ENCODE measurements around the gene PLXDC1. TPM values are rescaled to one million over a fixed set of nuclear protein-coding genes. Genes with fewer than 3 reads are reported as not detected.

Gene PLXDC1
- total and polyA plus RNA-seq, 2 of the 8 experiments (the other 6 are each of a cell fraction or from before 2014, with no cell fraction given), result 4.1 to 14.6 TPM

DNA sequence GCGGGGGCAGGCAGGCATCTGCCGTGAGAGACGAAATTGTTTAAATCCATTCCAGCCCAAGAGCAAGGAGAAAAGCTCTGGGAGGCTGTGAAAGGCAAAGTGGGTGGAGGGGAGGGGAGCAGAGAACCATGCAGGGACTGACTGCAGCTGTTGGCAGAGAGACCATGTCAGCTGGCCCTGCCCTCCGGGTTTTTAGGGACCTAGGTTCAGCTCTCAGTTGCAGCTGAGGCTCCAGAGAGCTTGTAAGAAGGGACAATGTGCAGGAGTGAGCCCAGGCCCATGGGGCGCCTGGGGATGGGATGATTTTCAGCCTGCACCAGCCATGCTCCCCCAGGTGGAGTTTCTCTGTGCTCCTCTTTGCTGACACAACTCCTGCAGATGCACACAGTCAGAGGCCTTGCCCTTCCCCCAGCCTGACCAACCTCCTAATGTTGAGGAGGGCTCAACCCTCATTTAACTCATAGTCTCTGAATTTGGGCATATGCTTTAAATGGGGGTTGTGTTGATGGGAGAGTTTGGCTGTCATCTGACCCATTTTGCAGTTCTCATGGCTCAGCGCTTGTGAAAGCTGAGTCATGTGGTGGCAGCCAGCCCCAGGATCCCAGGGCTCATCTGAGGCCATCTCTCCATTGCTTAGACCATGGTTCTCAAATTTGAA is 70.9 kb downstream of the PLXDC1 start:
- FAIRE-seq (no peak), DNase-seq (ENCODE audit: low read depth in 1 of 2, low spot score in 2 of 2) (no peak)
- no peaks in the 10 kb centered on the region for H3K79me2 ChIP-seq (ENCODE audit: control insufficient read depth in 1 of 2, insufficient read depth in 2 of 2, low read length in 2 of 2)
- H3K9ac ChIP-seq (replicated peaks in 1 of 4; ENCODE audit: extremely low read depth in 1 of 4, low read depth in 3 of 4, low read length in 3 of 4), result 0 out of 7 replicates have a peak overlapping the region, but pooled peaks of 1 of the 4 experiments have one; percentile 45
- no peak overlapping the region for H3K4ac ChIP-seq (replicated peaks; ENCODE audit: insufficient read length, low read depth, low read length)
- H2BK120ac ChIP-seq (replicated peaks; ENCODE audit: low read depth, low read length), result no peak overlapping the region
- no peaks in the 10 kb centered on the region for H3K23me2 ChIP-seq (ENCODE audit: low read depth, low read length)
- H3K27me3 ChIP-seq (replicated peaks in 1 of 4; ENCODE audit: control insufficient read depth in 3 of 4, extremely low read depth in 1 of 4, insufficient read depth in 3 of 4, low read length in 3 of 4), result no peaks in the 10 kb centered on the region
- 81% methylated on average over 6 of the region's 6 CpGs; no CpG with 5 or more reads in 1 of the 2 experiments for WGBS, 2 experiments (ENCODE audit: extremely low coverage in 1 of 2, insufficient coverage in 1 of 2, insufficient read length in 1 of 2, insufficient replicate concordance in 2 of 2, low coverage in 1 of 2, low lambda C conversion rate in 2 of 2, missing lambda C conversion rate in 1 of 2)
- 0 out of 2 replicates have a peak overlapping the region, but pooled peaks have one; percentile 52 for H2BK5ac ChIP-seq (ENCODE audit: low read depth, low read length)
- H4K91ac ChIP-seq (replicated peaks; ENCODE audit: insufficient read length, low read length), result no peak overlapping the region
- H3K4me2 ChIP-seq (ENCODE audit: insufficient read depth in 1 of 2, low read depth in 2 of 2, low read length in 2 of 2), result peak overlapping the region in 1 of 2 experiments; percentile 36; a peak in 2 of 4 replicates
- no peak overlapping the region for H3K14ac ChIP-seq (ENCODE audit: insufficient read length)
- H3K79me1 ChIP-seq (ENCODE audit: low read depth, low read length), result no peaks in the 10 kb centered on the region; the same call in 1 of the 2 replicates
- peak overlapping the region in 2 of 4 experiments; percentile 7 to 9; a peak in 3 of 8 replicates for H3K4me3 ChIP-seq (ENCODE audit: extremely low read depth in 1 of 4, insufficient read depth in 2 of 4, low read depth in 3 of 4, low read length in 4 of 4)
- no peak overlapping the region for H3K56ac ChIP-seq (replicated peaks; ENCODE audit: insufficient read length, low read depth, low read length)
- H3K27ac ChIP-seq (ENCODE audit: low read depth, low read length), result no peak overlapping the region
- CTCF ChIA-PET (ENCODE audit: partially characterized antibody), result interaction anchor here (0.6 to 3.9 kb wide), 12 partner anchors 10 to 249 kb away, joined by 3 to 15 read pairs (median 4); partner anchors contain the start of gene PLXDC1
- no peaks in the 10 kb centered on the region for H3K9me3 ChIP-seq (ENCODE audit: insufficient read depth in 2 of 2, low read depth in 1 of 2, low read length in 1 of 2)
- H2BK20ac ChIP-seq (ENCODE audit: low read length), result peak overlapping the region; percentile 86
- H2BK15ac ChIP-seq (ENCODE audit: low read length), result no peak overlapping the region
- no peak overlapping the region for H4K8ac ChIP-seq (ENCODE audit: extremely low read depth, insufficient read depth, low read length)
- 0 out of 2 replicates have a peak overlapping the region, but pooled peaks have one; percentile 0 for H2AFZ ChIP-seq (ENCODE audit: low read length)
- H2BK12ac ChIP-seq (ENCODE audit: low read depth, low read length), result no peak overlapping the region
- POLR2A ChIA-PET (ENCODE audit: partially characterized antibody), result interaction anchor here (0.6 to 2.1 kb wide), 3 partner anchors 9 to 18 kb away, joined by 3 to 4 read pairs (median 4); no protein-coding TSS in a partner anchor
- no peak overlapping the region for H2AK5ac ChIP-seq (ENCODE audit: low read depth, low read length)
- H4K20me1 ChIP-seq (replicated peaks in 1 of 2; ENCODE audit: control insufficient read depth in 1 of 2, insufficient read depth in 2 of 2, low read length in 2 of 2), result no peaks in the 10 kb centered on the region
- no peaks in the 10 kb centered on the region for H3K36me3 ChIP-seq (ENCODE audit: control insufficient read depth in 2 of 4, insufficient read depth in 4 of 4, low read length in 3 of 4)
- no peak overlapping the region for H4K5ac ChIP-seq (ENCODE audit: insufficient read length, low read depth, low read length)
- no peak overlapping the region; the same call in 1 of the 2 replicates for H3K18ac ChIP-seq (ENCODE audit: extremely low read depth, low read length)
- H3K23ac ChIP-seq (ENCODE audit: insufficient read length), result peak overlapping the region; percentile 18
- peaks cover 4 to 16% (median 7%) of the 10 kb centered on the region in 4 experiments for H3K4me1 ChIP-seq (replicated peaks in 1 of 4; ENCODE audit: control insufficient read depth in 3 of 4, insufficient read depth in 4 of 4, low read length in 3 of 4)
- TF ChIP-seq JUN (IDR thresholded peaks at IDR 0.05; ENCODE audit: low read depth, low read length), result no peak
- no peak for TF ChIP-seq GABPA (IDR thresholded peaks at IDR 0.05; ENCODE audit: borderline replicate concordance, insufficient read depth, low read length)
- TF ChIP-seq ZNF274 (IDR thresholded peaks at IDR 0.05; ENCODE audit: borderline replicate concordance, extremely low read depth, low read length), result no peak
- no peak for TF ChIP-seq POLR2A (IDR thresholded peaks at IDR 0.05; ENCODE audit: control extremely low read depth in 1 of 2, low read depth in 2 of 2, low read length in 2 of 2)
- no peak for TF ChIP-seq EGR1 (IDR thresholded peaks at IDR 0.05; ENCODE audit: borderline replicate concordance, low read depth, low read length)
- TF ChIP-seq RFX5 (IDR thresholded peaks at IDR 0.05; ENCODE audit: borderline replicate concordance, low read depth, low read length), result no peak
- TF ChIP-seq SRF (IDR thresholded peaks at IDR 0.05; ENCODE audit: low read depth, low read length), result no peak
- 0 out of 2 replicates have a peak, but pooled peaks have one; percentile 15 for TF ChIP-seq TBP (IDR thresholded peaks at IDR 0.05; ENCODE audit: low read depth, low read length)
- TF ChIP-seq SUZ12 (IDR thresholded peaks at IDR 0.05; ENCODE audit: low read length), result no peak
- TF ChIP-seq SP1 (IDR thresholded peaks at IDR 0.05; ENCODE audit: low read depth, low read length), result no peak
- TF ChIP-seq TEAD4 (IDR thresholded peaks at IDR 0.05; ENCODE audit: low read depth, low read length), result no peak
- TF ChIP-seq SIX5 (IDR thresholded peaks at IDR 0.05; ENCODE audit: low read depth, low read length), result no peak
- TF ChIP-seq RAD21 (IDR thresholded peaks at IDR 0.05 in 1 of 2, conservative IDR thresholded peaks at IDR 0.05 in 1 of 2; ENCODE audit: low read depth in 2 of 2, low read length in 2 of 2), result no peak

Measured in H1 (cell line).